SH-SY5Y (cell line): ENCODE measurements around the gene SUGP2.

Experiments used
- GATA2 ChIP-seq: IDR thresholded peaks from 2 replicates; pipeline ENCODE4 v1.6.1; 2011; ENCODE audit warnings: mild to moderate bottlenecking, low read depth, low read length
- GATA3 ChIP-seq: IDR thresholded peaks from 2 replicates; pipeline ENCODE4 v1.6.1; 2011; ENCODE audit warnings: low read depth, mild to moderate bottlenecking, low read length, moderate library complexity

The SUGP2 gene

DNA sequence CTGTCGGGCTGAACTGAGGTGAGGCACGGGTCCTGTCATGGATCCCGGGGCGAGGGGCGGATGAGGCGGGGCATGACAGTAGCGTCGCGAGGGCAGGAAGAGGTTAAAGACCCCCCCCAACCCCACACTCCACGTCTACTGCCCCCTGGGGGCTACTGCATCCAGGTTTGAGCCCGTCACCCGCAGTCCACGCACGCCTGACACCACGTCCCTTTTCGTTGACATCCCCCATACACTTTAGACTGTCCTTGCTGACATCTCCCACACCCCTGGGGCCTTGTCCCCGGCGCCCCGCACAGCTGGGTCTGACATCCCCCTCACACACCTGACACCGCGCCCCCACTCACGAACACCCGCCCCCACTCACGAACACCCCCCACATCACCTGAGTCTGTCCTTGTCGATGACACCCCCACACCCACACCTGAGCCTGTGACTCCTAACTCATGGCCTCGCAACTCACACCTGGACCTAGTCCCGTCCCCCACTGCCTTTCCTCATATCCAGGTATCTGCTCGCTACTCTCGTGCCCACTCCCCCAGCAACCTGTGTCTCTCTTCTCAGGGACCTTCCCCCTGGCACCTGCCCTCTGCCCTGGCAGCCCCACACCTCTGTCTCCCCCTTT lies 30.9 kb upstream of the SUGP2 start:
- no peak for TF ChIP-seq GATA3

DNA sequence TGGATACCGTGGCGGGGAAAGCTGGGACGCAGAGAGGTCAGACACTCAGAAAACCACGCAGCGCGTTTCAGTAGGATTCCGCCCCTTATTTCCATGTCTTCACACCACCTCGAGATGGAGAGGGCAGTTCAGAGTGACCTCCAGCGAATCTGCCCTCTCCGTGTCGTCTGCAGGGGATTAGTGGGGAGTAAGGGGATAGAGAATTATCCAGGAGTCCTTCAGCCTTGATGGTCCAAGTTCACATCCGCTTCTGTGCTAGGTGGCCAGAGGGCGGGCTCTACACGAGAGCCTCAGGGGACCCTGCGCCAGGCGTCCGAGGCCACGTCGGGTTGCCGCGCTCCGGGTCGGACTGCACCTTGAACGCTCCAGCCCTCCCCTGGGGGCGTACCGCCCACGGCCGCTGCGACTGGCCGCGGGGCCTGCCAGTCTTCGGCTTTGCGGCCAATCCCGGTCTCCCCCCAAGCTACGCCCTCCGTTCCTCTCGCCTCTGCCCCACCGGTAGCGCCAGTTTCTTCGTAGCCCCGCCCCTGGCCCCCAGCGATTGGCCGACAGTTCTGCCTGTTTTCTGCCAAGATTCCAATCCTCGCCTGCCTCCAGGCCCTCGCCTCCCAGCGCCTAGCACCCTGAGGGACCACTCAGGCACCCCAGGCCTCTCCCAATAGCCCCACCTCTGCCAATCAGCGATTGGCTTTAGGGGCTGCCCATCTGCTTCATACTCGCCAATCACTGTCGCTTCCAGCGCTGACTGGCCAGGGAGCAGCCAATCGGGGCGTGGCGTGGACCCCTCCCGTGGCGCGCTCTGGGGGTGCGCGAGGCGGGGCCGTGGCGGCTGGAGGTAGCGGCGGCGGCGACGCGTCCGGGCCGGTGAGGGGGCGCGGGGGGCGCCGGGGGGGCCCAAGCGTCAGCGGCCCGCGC lies 30.1 kb upstream of the SUGP2 start, which contains the start of gene SLC25A42:
Gene SLC25A42, plus strand, starts transcription at position 812 of the 915 bp plus-strand sequence. CDS start 32,131 bp downstream, outside the sequence.
- TF ChIP-seq GATA2 (no peak), GATA3 (no peak)

- TF ChIP-seq GATA2: no peak
- no peak for TF ChIP-seq GATA3
Observed at GRCh38 chr19:19062454-19063182, 29.3 kb upstream of the SUGP2 start.

GRCh38 chr19:19061506-19061905 lies 28.2 kb upstream of the SUGP2 start:
- TF ChIP-seq GATA3 (no peak), GATA2 (no peak)

GRCh38 chr19:19059837-19060611 lies 26.7 kb upstream of the SUGP2 start:
- TF ChIP-seq GATA3 (no peak), GATA2 (no peak)

GRCh38 chr19:19059018-19059836 lies 25.9 kb upstream of the SUGP2 start:
- no peak for TF ChIP-seq GATA3
- TF ChIP-seq GATA2: no peak

- TF ChIP-seq GATA2 (no peak), GATA3 (no peak)
Observed at GRCh38 chr19:19057720-19058119, 24.4 kb upstream of the SUGP2 start.

GRCh38 chr19:19057317-19057716 lies 24.0 kb upstream of the SUGP2 start:
- TF ChIP-seq GATA2 (no peak), GATA3 (no peak)

- TF ChIP-seq GATA3 (no peak), GATA2 (no peak)
Observed at GRCh38 chr19:19056636-19057275, 23.4 kb upstream of the SUGP2 start.

DNA sequence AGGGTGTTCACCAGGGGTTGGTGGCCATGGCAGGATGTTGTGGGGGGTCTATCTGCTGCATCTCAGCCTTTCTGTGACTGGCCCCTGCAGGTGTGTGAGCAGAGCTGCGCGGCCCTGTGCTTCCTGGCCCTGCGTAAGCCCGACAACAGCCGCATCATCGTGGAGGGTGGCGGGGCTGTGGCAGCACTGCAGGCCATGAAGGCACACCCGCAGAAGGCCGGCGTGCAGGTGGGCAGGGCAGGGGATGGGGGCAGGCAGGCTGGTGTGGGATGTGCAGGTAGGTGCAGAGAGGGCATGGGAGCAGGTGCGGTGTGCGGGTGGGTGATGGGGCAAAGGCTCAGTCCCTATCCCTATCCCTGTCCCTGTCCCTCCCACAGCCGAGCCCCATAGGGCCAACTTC lies 22.4 kb upstream of the SUGP2 start:
- TF ChIP-seq GATA2: no peak
- no peak for TF ChIP-seq GATA3

GRCh38 chr19:19054939-19055440 lies 21.7 kb upstream of the SUGP2 start:
- TF ChIP-seq GATA3: no peak
- no peak for TF ChIP-seq GATA2

GRCh38 chr19:19054315-19054938 lies 21.1 kb upstream of the SUGP2 start:
- no peak for TF ChIP-seq GATA2
- no peak for TF ChIP-seq GATA3
